PC-9 (cell line): ENCODE results near the gene UBE2R2.

Source experiments
- EZH2 ChIP-seq: fragments of 200-600 bp; sonication (generic); IDR thresholded peaks from 2 replicates; pipeline ENCODE4 v1.8.0; 2017; ENCODE audit warnings: antibody characterized with exemption, low read depth
- TF ChIP-seq, protein P1 (sequence below): fragments of 200-600 bp; sonication (generic); conservative IDR thresholded peaks from 2 replicates; pipeline ENCODE4 v1.6.1; 2017; ENCODE audit warnings: mixed run types, antibody characterized with exemption, mild to moderate bottlenecking, moderate library complexity

GRCh38 chr9:33924978-33925797 is 108.2 kb downstream of the UBE2R2 start:
- TF ChIP-seq, protein P1, sequence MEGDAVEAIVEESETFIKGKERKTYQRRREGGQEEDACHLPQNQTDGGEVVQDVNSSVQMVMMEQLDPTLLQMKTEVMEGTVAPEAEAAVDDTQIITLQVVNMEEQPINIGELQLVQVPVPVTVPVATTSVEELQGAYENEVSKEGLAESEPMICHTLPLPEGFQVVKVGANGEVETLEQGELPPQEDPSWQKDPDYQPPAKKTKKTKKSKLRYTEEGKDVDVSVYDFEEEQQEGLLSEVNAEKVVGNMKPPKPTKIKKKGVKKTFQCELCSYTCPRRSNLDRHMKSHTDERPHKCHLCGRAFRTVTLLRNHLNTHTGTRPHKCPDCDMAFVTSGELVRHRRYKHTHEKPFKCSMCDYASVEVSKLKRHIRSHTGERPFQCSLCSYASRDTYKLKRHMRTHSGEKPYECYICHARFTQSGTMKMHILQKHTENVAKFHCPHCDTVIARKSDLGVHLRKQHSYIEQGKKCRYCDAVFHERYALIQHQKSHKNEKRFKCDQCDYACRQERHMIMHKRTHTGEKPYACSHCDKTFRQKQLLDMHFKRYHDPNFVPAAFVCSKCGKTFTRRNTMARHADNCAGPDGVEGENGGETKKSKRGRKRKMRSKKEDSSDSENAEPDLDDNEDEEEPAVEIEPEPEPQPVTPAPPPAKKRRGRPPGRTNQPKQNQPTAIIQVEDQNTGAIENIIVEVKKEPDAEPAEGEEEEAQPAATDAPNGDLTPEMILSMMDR = peak; percentile 47
- no peak for TF ChIP-seq EZH2
